ENCODE measurements around the gene ASCL1. TPM values are rescaled to one million over a fixed set of nuclear protein-coding genes. Genes with fewer than 3 reads are reported as not detected.

The ASCL1 gene
- total RNA-seq, result not detected

- DNase-seq (ENCODE audit: low spot score), result no peak
- no peak for ATAC-seq
- intact Hi-C loops (cut with DNase I), result loop anchor here (10.0 kb wide), 1 partner anchor 577 kb away; no protein-coding TSS in a partner anchor
Observed at GRCh38 chr12:102957339-102958050, at the start of gene ASCL1. TSS of gene ASCL1 (plus strand) at chr12:102957674. CDS start at chr12:102958245, 571 bp downstream.

- intact Hi-C loops (cut with DNase I), result no loop called here
- DNase-seq (ENCODE audit: low spot score) (no peak), ATAC-seq (no peak)
Observed at GRCh38 chr12:102907918-102908317, 49.6 kb upstream of the ASCL1 start.

DNA sequence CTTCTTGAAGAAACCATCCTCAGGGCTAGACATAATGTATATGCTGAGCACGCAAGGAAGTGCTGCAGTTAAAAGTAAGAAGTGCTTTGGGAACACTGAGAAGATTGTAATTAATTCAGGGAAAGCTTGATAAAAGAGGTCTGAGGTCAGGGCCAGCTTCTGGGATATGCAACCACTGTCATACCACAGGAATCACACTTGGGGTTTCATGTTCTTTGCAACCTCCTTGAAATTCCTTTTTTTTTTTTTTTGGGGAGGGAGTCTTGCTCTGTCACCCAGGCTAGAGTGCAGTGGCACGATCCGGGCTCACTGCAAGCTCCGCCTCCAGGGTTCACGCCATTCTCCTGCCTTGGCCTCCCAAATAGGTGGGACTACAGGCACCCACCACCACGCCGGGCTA, 47.3 kb upstream of the ASCL1 start:
- ATAC-seq (no peak), DNase-seq (ENCODE audit: low spot score) (no peak)
- intact Hi-C loops (cut with DNase I), result no loop called here

- no peak for DNase-seq (ENCODE audit: low spot score)
- no peak for ATAC-seq
- intact Hi-C loops (cut with DNase I), result no loop called here
Observed at GRCh38 chr12:102910792-102911191, 46.7 kb upstream of the ASCL1 start.

DNA sequence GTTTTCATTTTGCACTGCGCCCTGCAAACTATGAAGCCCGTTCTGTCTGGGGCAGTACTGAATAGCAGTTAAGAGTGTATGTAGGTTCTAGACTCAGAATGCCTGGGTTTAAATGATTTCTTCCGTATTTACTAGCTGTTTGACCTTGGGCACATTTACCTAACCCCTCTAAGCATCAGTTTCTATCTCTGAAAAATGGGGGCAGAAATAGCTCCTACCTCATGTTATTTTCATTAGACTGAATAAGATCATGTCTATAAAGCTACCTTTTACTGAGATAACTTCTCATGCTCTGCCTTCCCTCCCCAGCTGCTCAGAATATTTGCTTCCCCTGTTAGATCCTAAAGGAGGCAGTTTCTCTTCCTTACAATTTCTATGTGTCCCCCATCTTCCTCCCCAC, 46.2 kb upstream of the ASCL1 start:
- intact Hi-C loops (cut with DNase I), result no loop called here
- DNase-seq (ENCODE audit: low spot score) (no peak), ATAC-seq (no peak)

DNA sequence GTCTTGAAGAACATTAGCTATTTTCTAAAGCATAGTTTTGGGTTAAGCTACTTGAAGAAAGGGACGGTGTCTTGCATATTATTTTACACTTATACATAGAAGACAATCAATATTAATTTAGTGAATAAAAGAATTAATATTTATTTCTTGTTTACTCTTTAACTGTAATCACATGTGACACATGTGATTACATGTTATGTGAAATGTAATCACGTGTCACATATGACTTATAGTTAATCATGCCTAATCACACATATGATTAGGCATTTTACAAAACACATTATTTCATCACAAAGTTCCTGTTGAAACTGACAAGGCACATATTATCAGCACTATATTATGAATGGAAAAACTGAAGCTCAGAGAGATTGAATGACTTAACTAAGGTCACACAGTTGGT, 45.2 kb upstream of the ASCL1 start:
- no peak for ATAC-seq
- intact Hi-C loops (cut with DNase I), result no loop called here
- no peak for DNase-seq (ENCODE audit: low spot score)

DNA sequence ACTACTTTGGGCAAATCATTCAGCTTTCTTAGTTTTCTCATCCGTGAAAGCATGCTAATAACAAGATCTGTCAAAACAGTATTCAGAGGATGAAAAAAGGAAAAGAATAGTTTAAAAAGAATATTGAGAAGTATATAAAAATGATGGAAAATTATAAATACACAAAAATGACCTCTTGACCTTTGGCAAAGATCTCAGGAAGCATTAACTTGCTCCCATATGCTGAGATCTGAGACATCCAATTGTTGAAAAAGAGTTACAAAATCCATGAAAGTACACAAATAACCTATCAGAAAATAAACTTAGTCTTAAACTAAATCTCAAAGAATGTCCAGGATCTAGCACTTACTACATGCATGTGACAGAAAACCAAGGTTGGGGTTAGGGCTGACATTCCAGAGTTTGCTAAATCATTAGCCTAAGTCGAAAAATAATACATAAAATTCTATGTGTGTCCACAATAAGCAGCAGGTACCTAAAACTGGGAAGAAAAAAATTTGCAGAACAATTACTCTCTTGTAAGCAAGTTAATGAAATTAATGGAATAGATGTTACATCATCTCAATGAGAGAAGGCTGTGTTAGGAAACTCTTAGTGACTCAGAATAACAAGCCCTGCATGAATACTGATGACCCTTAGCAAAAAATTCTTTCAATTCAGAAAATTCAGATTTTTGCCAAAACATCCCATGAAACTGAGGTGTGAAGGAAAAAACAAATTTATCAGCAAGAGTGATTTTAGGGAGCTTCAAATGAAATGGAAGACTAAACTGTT, 43.8 kb upstream of the ASCL1 start:
- intact Hi-C loops (cut with DNase I), result no loop called here
- DNase-seq (ENCODE audit: low spot score) (no peak), ATAC-seq (no peak)

DNA sequence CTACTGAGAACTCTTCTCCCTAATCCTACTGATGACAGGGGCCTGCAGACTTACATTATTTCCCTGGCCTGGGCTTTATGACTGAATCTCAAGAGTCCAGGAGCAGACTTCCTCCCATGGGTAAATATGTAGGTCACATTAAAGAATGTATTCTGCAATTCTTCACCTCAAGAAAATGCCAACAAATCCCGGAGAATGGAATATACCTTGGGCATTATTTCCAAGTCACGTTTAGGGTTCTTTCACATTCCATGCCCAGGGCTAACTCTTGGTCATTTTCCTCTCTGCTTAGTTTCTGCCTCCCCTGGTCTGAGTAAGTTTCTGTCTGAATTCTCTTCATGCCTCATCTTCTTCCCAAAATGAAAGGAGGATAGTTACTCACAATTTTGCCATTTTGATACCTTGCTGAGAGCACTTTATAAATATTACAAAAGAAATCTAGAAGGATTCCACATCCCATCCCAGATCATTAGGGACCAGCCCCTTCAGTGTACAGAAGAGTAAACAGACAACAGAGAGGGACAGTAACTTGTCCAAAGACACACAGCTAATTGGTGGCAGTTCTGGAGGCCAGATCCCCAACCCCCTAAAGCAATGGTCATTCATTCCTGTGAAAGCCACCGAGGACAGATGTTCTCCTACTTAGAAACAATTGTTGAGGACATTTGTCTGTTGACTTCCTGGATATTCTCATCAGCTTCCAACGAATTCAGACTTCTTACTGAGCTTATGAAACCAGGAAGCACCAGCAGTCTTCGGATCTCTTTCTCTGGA, 41.0 kb upstream of the ASCL1 start:
- no peak for DNase-seq (ENCODE audit: low spot score)
- no peak for ATAC-seq
- intact Hi-C loops (cut with DNase I), result no loop called here

DNA sequence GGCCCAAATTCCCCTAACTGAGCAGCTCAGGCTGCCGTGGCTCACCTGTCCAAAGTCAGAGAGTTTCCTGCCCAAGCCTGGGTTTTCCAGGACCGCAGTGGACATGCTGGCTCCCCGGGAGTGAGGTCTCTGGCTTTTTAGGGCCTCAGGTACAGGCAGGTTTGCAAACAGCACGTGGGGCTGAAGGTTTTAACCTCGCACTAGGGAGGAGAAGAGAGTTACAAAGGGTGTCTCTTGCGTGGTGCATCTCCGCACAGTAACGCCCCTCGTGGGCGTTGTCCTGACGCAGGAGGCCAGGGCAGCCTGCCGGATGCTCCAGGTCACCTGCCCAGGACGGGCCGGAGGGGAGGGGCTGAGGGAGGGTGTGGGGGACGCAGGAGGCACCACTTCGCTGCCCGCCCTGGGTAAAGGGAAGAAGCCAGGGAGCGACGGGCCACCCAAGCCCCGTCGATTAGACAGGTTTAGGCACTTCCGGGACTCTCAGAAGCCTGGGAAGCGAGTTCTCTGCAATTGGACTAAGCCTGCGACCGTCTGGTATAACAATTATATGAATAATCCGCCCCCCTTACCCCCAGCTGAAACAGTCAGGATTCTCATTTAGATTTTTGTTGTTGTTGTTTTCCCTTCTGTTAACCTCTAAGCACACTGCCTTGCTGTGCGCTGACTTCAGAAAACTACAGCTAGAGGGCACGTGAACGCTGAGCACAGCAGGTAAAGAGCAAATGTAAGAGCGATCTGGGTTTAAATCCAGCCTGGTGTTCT, 40.3 kb upstream of the ASCL1 start, which contains the start of gene PAH:
Gene PAH (minus strand): TSS at position 219 of the 762 bp plus-strand sequence. CDS start 114 bp downstream, at position 105.
- no peak for ATAC-seq
- intact Hi-C loops (cut with DNase I), result no loop called here
- no peak for DNase-seq (ENCODE audit: low spot score)

GRCh38 chr12:102918840-102919239, 38.6 kb upstream of the ASCL1 start:
- intact Hi-C loops (cut with DNase I), result no loop called here
- DNase-seq (ENCODE audit: low spot score) (no peak), ATAC-seq (no peak)

GRCh38 chr12:102920271-102920670, 37.2 kb upstream of the ASCL1 start:
- DNase-seq (ENCODE audit: low spot score) (no peak), ATAC-seq (no peak)
- intact Hi-C loops (cut with DNase I), result no loop called here

- intact Hi-C loops (cut with DNase I), result no loop called here
- DNase-seq (ENCODE audit: low spot score) (no peak), ATAC-seq (no peak)
Observed at GRCh38 chr12:102921240-102921639, 36.2 kb upstream of the ASCL1 start.

GRCh38 chr12:102927220-102927619, 30.3 kb upstream of the ASCL1 start:
- ATAC-seq (no peak), DNase-seq (ENCODE audit: low spot score) (no peak)
- intact Hi-C loops (cut with DNase I), result no loop called here

DNA sequence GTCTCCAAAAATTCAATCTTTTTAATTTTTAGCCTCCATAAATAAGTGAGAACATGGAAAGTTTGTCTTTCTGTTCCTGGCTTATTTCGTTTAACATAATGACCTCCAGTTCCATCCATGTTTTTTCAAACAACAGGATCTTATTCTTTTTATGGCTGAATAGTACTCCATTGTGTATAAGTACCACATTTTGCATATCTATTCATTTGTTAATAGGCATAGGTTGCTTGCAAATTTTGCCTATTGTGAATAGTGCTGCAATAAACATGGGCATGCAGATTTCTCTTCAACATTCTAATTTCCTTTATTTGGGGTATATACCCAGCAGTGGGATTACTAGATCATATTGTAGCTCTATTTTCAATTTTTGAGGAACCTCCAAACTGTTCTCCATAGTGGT, 24.3 kb upstream of the ASCL1 start:
- ATAC-seq (no peak), DNase-seq (ENCODE audit: low spot score) (no peak)
- intact Hi-C loops (cut with DNase I), result no loop called here

DNA sequence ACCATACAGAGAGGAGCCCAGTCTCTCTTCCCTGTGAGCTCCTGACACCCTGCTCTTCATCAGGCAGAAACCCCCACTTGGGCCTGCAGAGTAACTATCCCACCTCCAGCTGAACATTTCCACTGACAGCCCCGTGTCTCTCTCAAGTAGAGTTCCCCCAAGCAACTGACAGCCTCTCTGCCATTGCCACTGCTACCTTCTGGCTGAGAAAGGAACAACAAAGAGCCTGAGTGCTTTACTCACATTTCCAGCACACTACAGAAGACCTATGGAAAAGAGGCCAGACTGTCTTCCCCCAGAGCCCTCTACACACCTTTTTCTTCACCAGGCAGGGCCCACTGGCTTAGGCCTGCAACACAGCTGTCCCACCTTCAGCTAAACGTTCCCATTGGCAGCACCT, 18.4 kb upstream of the ASCL1 start:
- intact Hi-C loops (cut with DNase I), result no loop called here
- ATAC-seq, result no peak
- no peak for DNase-seq (ENCODE audit: low spot score)

GRCh38 chr12:102939670-102940222, 17.7 kb upstream of the ASCL1 start:
- ATAC-seq (no peak), DNase-seq (ENCODE audit: low spot score) (no peak)
- intact Hi-C loops (cut with DNase I), result no loop called here

DNA sequence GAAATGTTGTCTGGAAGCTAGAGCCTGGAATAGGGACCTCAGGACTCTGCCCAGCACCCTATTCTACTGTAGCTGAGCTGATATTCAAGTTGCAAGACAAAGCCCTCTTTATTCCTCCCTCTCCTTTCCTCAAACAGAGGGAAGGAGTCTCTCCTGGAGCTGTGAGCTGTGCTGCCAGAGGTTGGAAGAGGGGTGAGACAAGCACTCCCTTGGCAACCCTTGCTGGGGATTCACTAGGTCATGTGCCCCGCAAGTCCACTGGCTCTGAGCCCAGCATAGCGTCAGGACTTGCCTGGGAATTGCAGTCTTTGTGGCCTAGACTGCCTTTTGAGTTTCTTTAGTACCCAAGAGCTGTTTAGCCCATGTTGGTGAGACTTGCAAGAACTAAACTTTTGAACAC, 11.4 kb upstream of the ASCL1 start:
- intact Hi-C loops (cut with DNase I), result no loop called here
- DNase-seq (ENCODE audit: low spot score) (no peak), ATAC-seq (no peak)

GRCh38 chr12:102948941-102949352, 8.5 kb upstream of the ASCL1 start:
- intact Hi-C loops (cut with DNase I), result no loop called here
- DNase-seq (ENCODE audit: low spot score), result peak; percentile 70
- no peak for ATAC-seq

Data from sciatic nerve (tissue), 2 donors.